NT2/D1 (cell line): Measurements from ENCODE around the gene CACNG1.

ENCODE experiments used
- DNase-seq: peaks from one replicate; pipeline ENCODE4 v3.0.0-alpha.2; 2011; ENCODE audit warnings: low read depth, low spot score
- H3K27me3 ChIP-seq: 2 replicates; pipeline ENCODE4 v1.6.0; 2011; ENCODE audit warnings: mild to moderate bottlenecking; ENCODE audit not compliant: insufficient read length, insufficient read depth
- H3K36me3 ChIP-seq: 2 replicates; pipeline ENCODE4 v1.6.1; 2011; ENCODE audit warnings: mild to moderate bottlenecking, low read length, mixed read lengths; ENCODE audit not compliant: insufficient read depth, insufficient read length
- H3K4me1 ChIP-seq: 2 replicates; pipeline ENCODE4 v1.5.1; 2011; ENCODE audit not compliant: insufficient read depth, insufficient read length
- H3K4me3 ChIP-seq: 2 replicates; pipeline ENCODE4 v1.5.1; 2011; ENCODE audit warnings: low read depth; ENCODE audit not compliant: insufficient read length
- H3K9ac ChIP-seq: 2 replicates; pipeline ENCODE4 v1.6.0; 2011; ENCODE audit warnings: low read depth; ENCODE audit not compliant: insufficient read length
- H3K9me3 ChIP-seq: 2 replicates; pipeline ENCODE4 v1.5.1; 2011; ENCODE audit warnings: mild to moderate bottlenecking, low read length; ENCODE audit not compliant: insufficient read depth
- SUZ12 ChIP-seq: IDR thresholded peaks from 2 replicates; pipeline ENCODE4 v1.6.1; 2011; ENCODE audit not compliant: insufficient read length, insufficient read depth; ENCODE audit errors: extremely low read depth
- YY1 ChIP-seq: IDR thresholded peaks from 2 replicates; pipeline ENCODE4 v1.6.1; 2011; ENCODE audit not compliant: insufficient read length, insufficient read depth
- ZNF274 ChIP-seq: IDR thresholded peaks from 2 replicates; pipeline ENCODE4 v1.6.1; 2011; ENCODE audit warnings: mild to moderate bottlenecking, low read depth, low read length

The CACNG1 gene

DNA sequence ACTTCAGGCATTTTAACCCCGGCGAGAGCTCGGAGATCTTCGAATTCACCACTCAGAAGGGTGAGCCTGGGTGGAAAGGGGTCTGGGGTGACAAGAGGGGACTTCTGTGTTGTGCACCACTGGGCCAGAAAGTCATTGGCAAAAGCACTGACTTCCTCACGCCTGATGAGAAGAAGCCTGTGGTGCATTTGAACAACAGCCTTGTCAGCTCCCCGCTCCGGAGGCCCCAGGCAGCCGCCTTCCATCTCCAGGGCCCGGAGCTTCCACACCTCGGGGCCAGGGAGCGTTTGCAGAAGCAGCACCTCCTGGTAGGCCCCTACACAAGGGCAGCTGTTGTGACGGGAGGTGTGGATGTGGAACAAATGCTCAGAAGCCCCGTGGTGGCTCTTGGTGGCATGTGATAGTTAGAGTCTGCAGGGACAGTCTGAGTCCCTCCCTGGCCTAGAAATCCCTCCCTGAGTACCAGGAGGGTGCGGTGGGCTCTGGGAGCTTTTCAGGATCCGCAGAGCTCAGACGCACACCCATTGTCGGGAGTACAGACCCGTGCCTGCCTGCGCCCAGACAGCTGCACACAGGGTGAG, 9.7 kb downstream of the CACNG1 start:
- TF ChIP-seq YY1 (no peak), ZNF274 (no peak), SUZ12 (no peak)
- Histone ChIP-seq H3K9me3 (peaks cover 6% of the 10 kb centered on the region), H3K9ac (no peak overlapping the region), H3K36me3 (no peaks in the 10 kb centered on the region), H3K4me1 (no peaks in the 10 kb centered on the region), H3K4me3 (no peak overlapping the region), H3K27me3 (no peaks in the 10 kb centered on the region)
- no peak for DNase-seq

DNA sequence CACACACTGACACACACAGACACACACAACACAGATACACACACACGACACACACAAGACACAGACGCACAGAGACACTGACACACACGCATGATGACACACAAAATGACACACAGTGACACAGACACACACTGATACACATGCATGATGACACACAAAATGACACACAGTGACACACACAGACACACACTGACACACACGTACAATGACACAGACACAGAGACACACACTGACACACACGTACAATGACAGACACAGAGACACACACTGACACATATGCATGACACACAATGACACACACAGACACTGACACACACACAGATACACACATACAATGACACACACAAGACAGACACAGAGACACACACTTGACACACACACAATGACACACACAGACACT, 10.3 kb downstream of the CACNG1 start:
- TF ChIP-seq ZNF274 (no peak), SUZ12 (no peak), YY1 (no peak)
- H3K4me3 ChIP-seq = no peak overlapping the region
- H3K9ac ChIP-seq = no peak overlapping the region

DNA sequence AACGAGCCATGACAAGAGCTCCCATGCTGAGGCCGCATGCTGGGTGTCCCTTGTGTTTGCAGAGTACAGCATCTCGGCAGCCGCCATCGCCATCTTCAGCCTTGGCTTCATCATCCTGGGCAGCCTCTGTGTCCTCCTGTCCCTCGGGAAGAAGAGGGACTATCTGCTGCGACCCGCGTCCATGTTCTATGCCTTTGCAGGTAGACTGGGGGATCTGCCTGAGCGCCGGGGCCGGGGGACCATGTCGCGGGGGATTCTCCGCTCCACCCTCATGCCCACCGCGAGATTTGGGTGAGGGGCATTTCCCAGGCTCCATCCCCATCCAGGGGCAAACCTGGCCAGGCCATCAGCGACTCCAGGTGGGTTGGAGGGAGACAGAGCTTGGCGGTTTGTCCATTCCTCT, 10.7 kb downstream of the CACNG1 start:
- no peaks in the 10 kb centered on the region for H3K4me1 ChIP-seq
- DNase-seq = no peak
- TF ChIP-seq YY1 = no peak
- TF ChIP-seq SUZ12 = no peak
- TF ChIP-seq ZNF274 = no peak
- H3K4me3 ChIP-seq = no peak overlapping the region
- no peaks in the 10 kb centered on the region for H3K36me3 ChIP-seq
- H3K9ac ChIP-seq = no peak overlapping the region
- H3K27me3 ChIP-seq = no peaks in the 10 kb centered on the region
- H3K9me3 ChIP-seq = no peaks in the 10 kb centered on the region

More for the DNA sequence above, 10.3 kb downstream of the CACNG1 start:
- no peaks in the 10 kb centered on the region for H3K4me1 ChIP-seq
- H3K36me3 ChIP-seq = no peaks in the 10 kb centered on the region
- H3K9me3 ChIP-seq = 0 out of 2 replicates have a peak, but pooled peaks cover under 1% of the 10 kb centered on the region
- DNase-seq = no peak
- no peaks in the 10 kb centered on the region for H3K27me3 ChIP-seq

DNA sequence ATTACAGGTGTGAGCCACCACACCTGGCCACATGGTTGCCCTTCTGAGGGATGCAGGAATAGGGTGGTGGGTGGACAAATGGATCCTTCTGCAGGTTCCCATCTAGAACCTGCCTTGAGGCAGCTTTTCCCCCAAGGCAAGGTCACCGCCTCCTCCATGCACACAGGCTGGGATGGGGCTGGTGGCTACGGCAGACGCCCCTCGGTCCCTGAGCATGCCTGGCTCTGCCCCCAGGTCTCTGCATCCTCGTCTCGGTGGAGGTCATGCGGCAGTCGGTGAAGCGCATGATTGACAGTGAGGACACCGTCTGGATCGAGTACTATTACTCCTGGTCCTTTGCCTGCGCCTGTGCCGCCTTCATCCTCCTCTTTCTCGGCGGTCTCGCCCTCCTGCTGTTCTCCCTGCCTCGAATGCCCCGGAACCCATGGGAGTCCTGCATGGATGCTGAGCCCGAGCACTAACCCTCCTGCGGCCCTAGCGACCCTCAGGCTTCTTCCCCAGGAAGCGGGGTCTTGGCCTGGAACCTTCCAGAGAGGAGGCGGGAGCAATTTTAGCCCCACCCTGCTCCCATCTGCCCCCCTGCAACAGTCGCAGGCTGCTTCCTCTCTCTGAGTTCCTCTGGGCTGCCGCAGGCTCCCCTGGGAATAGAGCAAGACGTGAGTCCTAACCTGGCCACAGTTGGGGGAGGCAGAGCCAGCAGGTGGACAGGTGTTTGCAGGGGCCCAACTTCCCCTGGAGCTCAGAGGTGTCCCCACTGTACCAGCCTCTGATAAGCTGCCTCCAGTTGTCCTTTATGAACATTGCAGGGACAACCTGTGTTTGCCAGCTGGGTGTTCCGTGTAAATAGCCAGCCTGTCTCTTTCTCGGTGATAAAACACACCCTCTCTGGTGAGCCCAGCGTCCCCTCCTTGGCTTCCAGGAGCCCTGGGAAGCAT, 11.7 kb downstream of the CACNG1 start:
- Histone ChIP-seq H3K27me3 (no peaks in the 10 kb centered on the region), H3K4me1 (no peaks in the 10 kb centered on the region), H3K4me3 (no peak overlapping the region), H3K9me3 (no peaks in the 10 kb centered on the region), H3K36me3 (no peaks in the 10 kb centered on the region), H3K9ac (no peak overlapping the region)
- TF ChIP-seq ZNF274 (no peak), SUZ12 (no peak), YY1 (no peak)
- DNase-seq = no peak

DNA sequence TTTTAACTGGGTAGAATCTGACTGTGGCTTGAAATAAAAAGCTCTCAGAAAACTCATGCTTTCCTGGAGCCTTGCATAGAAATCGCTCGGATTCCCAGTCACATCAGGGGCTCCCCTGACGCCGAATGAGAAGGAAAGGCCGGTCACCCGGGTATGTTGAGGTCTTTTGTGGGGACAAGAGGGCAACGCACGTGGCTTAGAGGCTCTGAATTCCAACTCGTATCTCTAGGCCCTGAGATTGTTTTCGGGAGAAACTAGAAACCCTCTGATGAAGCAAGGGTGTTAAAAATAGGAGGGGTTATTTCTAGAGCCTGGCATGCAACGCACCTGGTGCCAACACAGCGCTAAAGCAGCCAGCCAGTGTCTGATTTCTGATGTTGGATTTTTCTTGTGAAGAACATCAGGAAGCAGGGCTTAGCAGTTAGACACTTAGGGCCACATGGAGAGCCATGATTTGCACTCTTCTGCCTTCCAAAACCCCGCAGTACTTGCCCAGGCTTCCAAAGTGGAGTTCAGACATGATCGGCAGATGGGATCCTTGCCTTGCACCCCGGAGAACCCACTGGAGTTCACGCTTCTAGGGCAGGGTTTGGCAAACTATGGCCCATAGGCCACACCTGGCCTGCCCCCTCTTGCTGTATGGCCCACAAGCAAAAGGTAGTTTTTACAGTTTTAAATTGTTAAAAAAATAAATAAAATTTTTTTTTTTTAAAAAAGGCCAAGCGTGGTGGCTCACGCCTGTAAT, 12.6 kb downstream of the CACNG1 start:
- Histone ChIP-seq H3K9me3 (no peaks in the 10 kb centered on the region), H3K4me1 (no peaks in the 10 kb centered on the region), H3K9ac (no peak overlapping the region), H3K4me3 (no peak overlapping the region), H3K36me3 (no peaks in the 10 kb centered on the region), H3K27me3 (no peaks in the 10 kb centered on the region)
- TF ChIP-seq ZNF274 (no peak), SUZ12 (no peak), YY1 (no peak)
- no peak for DNase-seq

DNA sequence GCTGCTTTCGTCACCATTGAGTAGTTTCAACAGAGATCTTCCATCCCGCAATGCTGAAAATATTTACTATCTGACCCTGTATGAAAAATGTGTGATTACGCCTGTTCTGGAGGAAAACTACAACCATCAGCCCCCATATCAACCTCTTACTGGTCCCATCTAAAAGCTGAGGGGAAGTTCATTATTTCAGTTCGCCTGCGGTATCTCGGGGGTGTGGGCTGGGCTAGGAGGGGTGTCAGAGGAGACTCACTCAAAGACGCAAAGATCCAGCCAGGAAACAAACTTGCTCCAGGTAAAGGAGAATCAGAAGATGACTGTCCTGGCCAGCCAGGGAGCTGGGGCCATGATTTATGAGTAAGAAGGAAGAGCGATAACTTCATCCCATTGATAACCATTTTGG, 13.7 kb downstream of the CACNG1 start:
- no peak for DNase-seq
- Histone ChIP-seq H3K27me3 (no peaks in the 10 kb centered on the region), H3K9me3 (no peaks in the 10 kb centered on the region)

More for the DNA sequence above, 13.7 kb downstream of the CACNG1 start:
- TF ChIP-seq SUZ12 (no peak), YY1 (no peak), ZNF274 (no peak)
- no peaks in the 10 kb centered on the region for H3K4me1 ChIP-seq
- H3K36me3 ChIP-seq = no peaks in the 10 kb centered on the region
- no peak overlapping the region for H3K4me3 ChIP-seq
- H3K9ac ChIP-seq = no peak overlapping the region
